NT2/D1 (cell line): ENCODE results near the gene SLX4.

ENCODE experiments used
- DNase-seq: peaks from one replicate; pipeline ENCODE4 v3.0.0-alpha.2; 2011; ENCODE audit warnings: low read depth, low spot score
- H3K27me3 ChIP-seq: 2 replicates; pipeline ENCODE4 v1.6.0; 2011; ENCODE audit warnings: mild to moderate bottlenecking; ENCODE audit not compliant: insufficient read length, insufficient read depth
- H3K36me3 ChIP-seq: 2 replicates; pipeline ENCODE4 v1.6.1; 2011; ENCODE audit warnings: mild to moderate bottlenecking, low read length, mixed read lengths; ENCODE audit not compliant: insufficient read depth, insufficient read length
- H3K4me1 ChIP-seq: 2 replicates; pipeline ENCODE4 v1.5.1; 2011; ENCODE audit not compliant: insufficient read depth, insufficient read length
- H3K4me3 ChIP-seq: 2 replicates; pipeline ENCODE4 v1.5.1; 2011; ENCODE audit warnings: low read depth; ENCODE audit not compliant: insufficient read length
- H3K9ac ChIP-seq: 2 replicates; pipeline ENCODE4 v1.6.0; 2011; ENCODE audit warnings: low read depth; ENCODE audit not compliant: insufficient read length
- H3K9me3 ChIP-seq: 2 replicates; pipeline ENCODE4 v1.5.1; 2011; ENCODE audit warnings: mild to moderate bottlenecking, low read length; ENCODE audit not compliant: insufficient read depth
- SUZ12 ChIP-seq: IDR thresholded peaks from 2 replicates; pipeline ENCODE4 v1.6.1; 2011; ENCODE audit not compliant: insufficient read length, insufficient read depth; ENCODE audit errors: extremely low read depth
- YY1 ChIP-seq: IDR thresholded peaks from 2 replicates; pipeline ENCODE4 v1.6.1; 2011; ENCODE audit not compliant: insufficient read length, insufficient read depth
- ZNF274 ChIP-seq: IDR thresholded peaks from 2 replicates; pipeline ENCODE4 v1.6.1; 2011; ENCODE audit warnings: mild to moderate bottlenecking, low read depth, low read length

SLX4 gene

DNA sequence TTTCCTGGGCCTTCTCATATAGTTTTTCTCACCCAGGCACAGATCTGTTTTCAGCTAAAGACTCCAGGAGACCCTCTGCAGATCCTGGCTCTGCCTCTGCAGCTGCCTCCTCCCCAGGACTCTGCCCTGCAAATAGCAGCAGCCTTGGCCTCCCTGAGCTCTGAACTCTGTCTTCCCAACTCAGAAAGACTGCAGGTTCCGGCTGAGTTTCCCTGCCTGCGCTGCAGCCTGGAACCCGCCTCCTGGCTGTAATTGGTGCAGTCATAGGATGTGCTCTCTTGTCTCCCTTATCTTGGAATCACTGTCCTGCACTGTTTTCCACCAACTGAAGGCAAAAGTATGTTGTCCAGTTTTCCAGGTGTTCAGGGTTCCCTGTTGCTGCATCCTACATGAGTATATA is 28.8 kb upstream of the SLX4 start:
- DNase-seq = no peak

GRCh38 chr16:3638916-3639644 is 27.7 kb upstream of the SLX4 start:
- no peak for DNase-seq
- H3K36me3 ChIP-seq = peaks cover 27% of the 10 kb centered on the region
- TF ChIP-seq YY1 (no peak), SUZ12 (no peak), ZNF274 (no peak)
- no peaks in the 10 kb centered on the region for H3K27me3 ChIP-seq
- H3K4me1 ChIP-seq = peaks cover 29% of the 10 kb centered on the region
- no peak overlapping the region for H3K9ac ChIP-seq
- no peaks in the 10 kb centered on the region for H3K9me3 ChIP-seq
- no peak overlapping the region for H3K4me3 ChIP-seq

More for the DNA sequence above, 28.8 kb upstream of the SLX4 start:
- Histone ChIP-seq H3K4me3 (no peak overlapping the region), H3K36me3 (peaks cover 27% of the 10 kb centered on the region), H3K9ac (no peak overlapping the region), H3K27me3 (no peaks in the 10 kb centered on the region), H3K4me1 (peaks cover 29% of the 10 kb centered on the region), H3K9me3 (no peaks in the 10 kb centered on the region)
- TF ChIP-seq ZNF274 (no peak), SUZ12 (no peak), YY1 (no peak)

- no peak for DNase-seq
- Histone ChIP-seq H3K4me1 (peaks cover 19% of the 10 kb centered on the region), H3K27me3 (no peaks in the 10 kb centered on the region), H3K36me3 (peaks cover 18% of the 10 kb centered on the region), H3K9ac (no peak overlapping the region), H3K9me3 (no peaks in the 10 kb centered on the region), H3K4me3 (no peak overlapping the region)
- no peak for TF ChIP-seq ZNF274
- TF ChIP-seq YY1 = no peak
- TF ChIP-seq SUZ12 = no peak
Measured at GRCh38 chr16:3637371-3637923, 26.0 kb upstream of the SLX4 start.

- Histone ChIP-seq H3K36me3 (peaks cover 11% of the 10 kb centered on the region), H3K9me3 (no peaks in the 10 kb centered on the region), H3K4me3 (no peak overlapping the region), H3K27me3 (no peaks in the 10 kb centered on the region), H3K9ac (no peak overlapping the region), H3K4me1 (no peaks in the 10 kb centered on the region)
- no peak for TF ChIP-seq YY1
- no peak for DNase-seq
Measured at GRCh38 chr16:3625911-3626732, 14.7 kb upstream of the SLX4 start.

- no peak overlapping the region for H3K4me3 ChIP-seq
- H3K27me3 ChIP-seq = no peaks in the 10 kb centered on the region
- H3K9me3 ChIP-seq = no peaks in the 10 kb centered on the region
- DNase-seq = no peak
- H3K36me3 ChIP-seq = peaks cover 12% of the 10 kb centered on the region
- no peak overlapping the region for H3K9ac ChIP-seq
- H3K4me1 ChIP-seq = no peaks in the 10 kb centered on the region
- TF ChIP-seq SUZ12 = no peak
- no peak for TF ChIP-seq ZNF274
Measured at GRCh38 chr16:3625331-3625730, 13.9 kb upstream of the SLX4 start.

- H3K4me1 ChIP-seq = no peaks in the 10 kb centered on the region
- DNase-seq = no peak
- H3K9me3 ChIP-seq = no peaks in the 10 kb centered on the region
- H3K27me3 ChIP-seq = no peaks in the 10 kb centered on the region
- H3K36me3 ChIP-seq = peaks cover 12% of the 10 kb centered on the region
- H3K4me3 ChIP-seq = no peak overlapping the region
- H3K9ac ChIP-seq = no peak overlapping the region
- TF ChIP-seq ZNF274 (no peak), SUZ12 (no peak), YY1 (no peak)
Measured at GRCh38 chr16:3623642-3624041, 12.2 kb upstream of the SLX4 start.

GRCh38 chr16:3618769-3619141 is 7.3 kb upstream of the SLX4 start:
- DNase-seq = no peak
- Histone ChIP-seq H3K36me3 (peaks cover 32% of the 10 kb centered on the region), H3K4me1 (no peaks in the 10 kb centered on the region), H3K9ac (no peak overlapping the region), H3K27me3 (no peaks in the 10 kb centered on the region), H3K9me3 (no peaks in the 10 kb centered on the region), H3K4me3 (no peak overlapping the region)
- TF ChIP-seq SUZ12 = no peak
- no peak for TF ChIP-seq YY1
- TF ChIP-seq ZNF274 = no peak
